H1 (cell line): Measurements from ENCODE around the gene FAM120B. TPM values are rescaled to one million over a fixed set of nuclear protein-coding genes. Genes with fewer than 3 reads are reported as not detected.

Experiments used
- CTCF ChIA-PET: fragments of 300-600 bp; sonication (Branson Sonifier 250); formaldehyde crosslinking; loops from one replicate; lab custom pipeline; 2021; ENCODE audit not compliant: partially characterized antibody; lab: Charles Lee
- POLR2A ChIA-PET: fragments of 300-600 bp; sonication (Branson Sonifier 250); formaldehyde crosslinking; loops from one replicate; lab custom pipeline; 2021; ENCODE audit warnings: inconsistent platforms; ENCODE audit not compliant: partially characterized antibody; lab: Charles Lee
- DNase-seq, 2 experiments: peaks; one replicate each; pipeline versions ENCODE4 v3.0.0 to v3.0.0-alpha.2; 2010 to 2022; ENCODE audit warnings: low spot score in 2 of 2, low read depth in 1 of 2, mixed read lengths in 1 of 2
- FAIRE-seq: peaks from 2 replicates; lab custom pipeline; 2011; peaks lifted over from hg19 to GRCh38; lab: Jason Lieb, UNC
- H2AFZ ChIP-seq: 2 replicates; pipeline ENCODE4 v1.8.1; 2012; ENCODE audit warnings: low read length, inconsistent platforms
- H2AK5ac ChIP-seq: 2 replicates; pipeline ENCODE4 v1.6.1; 2013; ENCODE audit warnings: low read depth, low read length
- H2BK120ac ChIP-seq: replicated peaks from 2 replicates; pipeline ENCODE3; 2013; ENCODE audit warnings: low read depth, low read length, inconsistent platforms
- H2BK12ac ChIP-seq: 2 replicates; pipeline ENCODE4 v1.6.1; 2013; ENCODE audit warnings: low read depth, low read length
- H2BK15ac ChIP-seq: 2 replicates; pipeline ENCODE4 v1.6.1; 2013; ENCODE audit warnings: low read length
- H2BK20ac ChIP-seq: 2 replicates; pipeline ENCODE4 v1.6.1; 2013; ENCODE audit warnings: low read length
- H2BK5ac ChIP-seq: 2 replicates; pipeline ENCODE4 v1.6.1; 2013; ENCODE audit warnings: low read depth, low read length
- H3K14ac ChIP-seq: 2 replicates; pipeline ENCODE4 v1.6.1; 2013; ENCODE audit warnings: inconsistent platforms; ENCODE audit not compliant: insufficient read length
- H3K18ac ChIP-seq: 2 replicates; pipeline ENCODE4 v1.6.1; 2013; ENCODE audit warnings: low read length; ENCODE audit errors: extremely low read depth
- H3K23ac ChIP-seq: 2 replicates; pipeline ENCODE4 v1.6.1; 2013; ENCODE audit warnings: inconsistent platforms; ENCODE audit not compliant: insufficient read length
- H3K23me2 ChIP-seq: 2 replicates; pipeline ENCODE4 v1.6.1; 2013; ENCODE audit warnings: low read depth, low read length
- H3K27ac ChIP-seq: 2 replicates; pipeline ENCODE4 v1.6.1; 2011; ENCODE audit warnings: low read depth, low read length, inconsistent platforms
- H3K27me3 ChIP-seq, 4 experiments: replicated peaks in 1 of 4; 1 replicate in 1 of 4; 2 replicates in 3 of 4; pipeline versions ENCODE4 v1.6.1 to v1.8.1; 2011 to 2013; ENCODE audit warnings: low read length in 3 of 4, mild to moderate bottlenecking in 3 of 4, inconsistent platforms in 2 of 4, mixed read lengths in 2 of 4, moderate library complexity in 1 of 4; ENCODE audit not compliant: control insufficient read depth in 3 of 4, insufficient read depth in 3 of 4; ENCODE audit errors: extremely low read depth in 1 of 4
- H3K36me3 ChIP-seq, 4 experiments: 2 replicates each; pipeline versions ENCODE4 v1.6.1 to v1.8.1; 2011 to 2013; ENCODE audit warnings: mild to moderate bottlenecking in 4 of 4, low read length in 3 of 4, moderate library complexity in 2 of 4, control low read depth in 1 of 4, inconsistent platforms in 1 of 4; ENCODE audit not compliant: insufficient read depth in 4 of 4, control insufficient read depth in 2 of 4
- H3K4ac ChIP-seq: replicated peaks from 2 replicates; pipeline ENCODE3; 2013; ENCODE audit warnings: low read length, low read depth, mixed read lengths, inconsistent platforms; ENCODE audit not compliant: insufficient read length
- H3K4me1 ChIP-seq, 4 experiments: replicated peaks in 1 of 4; 1 replicate in 1 of 4; 2 replicates in 3 of 4; pipeline versions ENCODE4 v1.6.1 to v1.8.1; 2011 to 2013; ENCODE audit warnings: low read length in 3 of 4, inconsistent platforms in 2 of 4, mixed read lengths in 1 of 4; ENCODE audit not compliant: insufficient read depth in 4 of 4, control insufficient read depth in 3 of 4
- H3K4me2 ChIP-seq, 2 experiments: 2 replicates each; pipeline versions ENCODE4 v1.6.1 to v1.8.1; 2011 to 2013; ENCODE audit warnings: low read depth in 2 of 2, low read length in 2 of 2, control low read depth in 1 of 2, inconsistent platforms in 1 of 2, mild to moderate bottlenecking in 1 of 2; ENCODE audit not compliant: insufficient read depth in 1 of 2
- H3K4me3 ChIP-seq, 4 experiments: fragments of 200-600, 300-600 bp in 1 of 4; sonication (generic), shearing (Covaris generic), sonication (Bioruptor Twin) in 1 of 4; 2 replicates each; pipeline versions ENCODE4 v1.5.1 to v1.8.1; 2011 to 2016; ENCODE audit warnings: low read length in 4 of 4, low read depth in 3 of 4, control low read depth in 2 of 4, inconsistent platforms in 2 of 4, mild to moderate bottlenecking in 2 of 4, mixed read lengths in 1 of 4, moderate library complexity in 1 of 4; ENCODE audit not compliant: insufficient read depth in 2 of 4; ENCODE audit errors: extremely low read depth in 1 of 4
- H3K56ac ChIP-seq: replicated peaks from 2 replicates; pipeline ENCODE3; 2013; ENCODE audit warnings: low read depth, mild to moderate bottlenecking, mixed read lengths, low read length, inconsistent platforms; ENCODE audit not compliant: insufficient read length
- H3K79me1 ChIP-seq: 2 replicates; pipeline ENCODE4 v1.6.1; 2013; ENCODE audit warnings: low read depth, low read length, control low read depth
- H3K79me2 ChIP-seq, 2 experiments: 2 replicates each; pipeline versions ENCODE4 v1.6.1 to v1.8.1; 2012 to 2013; ENCODE audit warnings: low read length in 2 of 2, mild to moderate bottlenecking in 2 of 2, inconsistent platforms in 1 of 2; ENCODE audit not compliant: insufficient read depth in 2 of 2, control insufficient read depth in 1 of 2
- H3K9ac ChIP-seq, 4 experiments: replicated peaks in 1 of 4; 1 replicate in 1 of 4; 2 replicates in 3 of 4; pipeline versions ENCODE4 v1.6.1 to v1.8.1; 2011 to 2013; ENCODE audit warnings: low read depth in 3 of 4, low read length in 3 of 4, control low read depth in 2 of 4, mild to moderate bottlenecking in 2 of 4, moderate library complexity in 2 of 4, inconsistent platforms in 1 of 4; ENCODE audit errors: extremely low read depth in 1 of 4
- H3K9me3 ChIP-seq, 2 experiments: 2 replicates each; pipeline versions ENCODE4 v1.6.1 to v1.8.1; 2012 to 2013; ENCODE audit warnings: mild to moderate bottlenecking in 2 of 2, moderate library complexity in 2 of 2, control low read depth in 1 of 2, inconsistent platforms in 1 of 2, low read depth in 1 of 2, low read length in 1 of 2, mixed read lengths in 1 of 2; ENCODE audit not compliant: insufficient read depth in 2 of 2
- H4K20me1 ChIP-seq, 2 experiments: replicated peaks in 1 of 2; 2 replicates each; pipeline versions ENCODE3 to v1.8.1; 2011 to 2013; ENCODE audit warnings: inconsistent platforms in 2 of 2, low read length in 2 of 2, mild to moderate bottlenecking in 1 of 2; ENCODE audit not compliant: insufficient read depth in 2 of 2, control insufficient read depth in 1 of 2
- H4K5ac ChIP-seq: 2 replicates; pipeline ENCODE4 v1.6.1; 2013; ENCODE audit warnings: low read length, low read depth, mixed read lengths, inconsistent platforms; ENCODE audit not compliant: insufficient read length
- H4K8ac ChIP-seq: 2 replicates; pipeline ENCODE4 v1.8.0; 2013; ENCODE audit warnings: mild to moderate bottlenecking, moderate library complexity, low read length, inconsistent platforms; ENCODE audit not compliant: insufficient read depth; ENCODE audit errors: extremely low read depth
- H4K91ac ChIP-seq: replicated peaks from 2 replicates; pipeline ENCODE3; 2013; ENCODE audit warnings: low read length, mixed read lengths, inconsistent platforms; ENCODE audit not compliant: insufficient read length
- E2F6 ChIP-seq: IDR thresholded peaks from 2 replicates; pipeline ENCODE4 v1.6.1; 2012; ENCODE audit warnings: inconsistent platforms
- SIN3A ChIP-seq, 2 experiments: IDR thresholded peaks in 1 of 2; conservative IDR thresholded peaks in 1 of 2; 2 replicates each; pipeline ENCODE4 v1.6.1; 2011 to 2012; ENCODE audit warnings: low read length in 2 of 2, improper control_type of control experiment in 1 of 2, low read depth in 1 of 2, mild to moderate bottlenecking in 1 of 2
- TCF12 ChIP-seq: IDR thresholded peaks from 2 replicates; pipeline ENCODE4 v1.6.1; 2011; ENCODE audit warnings: low read depth, mild to moderate bottlenecking, low read length
- YY1 ChIP-seq: IDR thresholded peaks from 2 replicates; pipeline ENCODE4 v1.6.1; 2011; ENCODE audit warnings: low read depth, mild to moderate bottlenecking, low read length
- WGBS, 2 experiments: shearing (Covaris generic) in 1 of 2; methylation state at CpG; one replicate each; pipeline versions ENCODE4 v1.1.6 to v1.1.7; 2013 to 2015; ENCODE audit warnings: low lambda C conversion rate in 2 of 2, mixed read lengths in 2 of 2, inconsistent platforms in 1 of 2, low coverage in 1 of 2, missing lambda C conversion rate in 1 of 2; ENCODE audit not compliant: insufficient replicate concordance in 2 of 2, insufficient coverage in 1 of 2, insufficient read length in 1 of 2; ENCODE audit errors: extremely low coverage in 1 of 2, missing lambda C conversion rate in 1 of 2; 5-methylcytosine and 5-hydroxymethylcytosine counted together
- polyA plus RNA-seq, 7 experiments: library from polyadenylated mRNA; depleted of rRNA in 3 of 7; stranded (reverse) in 5 of 7; unstranded in 2 of 7; fragments of >200 nt in 5 of 7; fragments of 200-250 nt in 2 of 7; gene quantifications; 1 replicate in 5 of 7; 2 replicates in 1 of 7; 4 replicates in 1 of 7; pipeline versions ENCODE4 v1.2.1 to v1.2.3, GENCODE V29; 2011 to 2013; ENCODE audit warnings: missing spikeins in 2 of 7, mixed read lengths in 2 of 7
- total RNA-seq: library from RNA; stranded (reverse); fragmentation: NEBNext Ultra II Directional; extraction: Animal tissue kit (Norgen Biotek cat#: 25700); gene quantifications from 2 replicates; pipeline ENCODE4 v1.2.1, GENCODE V29; 2021
- TF ChIP-seq, protein P1 (sequence below): IDR thresholded peaks from 2 replicates; pipeline ENCODE4 v1.6.1; 2012; ENCODE audit warnings: inconsistent platforms

FAM120B gene
- total and polyA plus RNA-seq, 2 of the 8 experiments (the other 6 are each of a cell fraction or from before 2014, with no cell fraction given), result 5.1 to 12.5 TPM

DNA sequence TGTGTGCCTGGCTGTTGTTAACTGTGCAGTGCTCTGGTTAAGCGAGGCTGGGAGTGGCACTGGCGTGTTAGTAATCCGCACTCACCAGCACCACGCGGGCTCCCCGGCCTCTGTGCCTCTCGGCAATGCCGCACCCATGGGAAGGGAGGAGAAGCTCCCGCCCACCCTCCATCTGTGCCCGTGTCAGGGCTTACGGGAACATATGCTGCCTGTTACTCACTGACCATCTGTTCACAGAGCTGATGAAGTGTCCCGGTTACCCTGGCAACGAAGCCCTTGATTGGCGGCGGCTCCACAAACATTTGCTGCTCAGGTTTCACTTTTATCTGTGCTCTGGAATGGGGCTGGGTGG, 131.8 kb downstream of the FAM120B start:
- POLR2A ChIA-PET, result interaction anchor here (1.1 kb wide), 1 partner anchor 136 kb away, joined by 3 read pairs; no protein-coding TSS in a partner anchor
- no peak overlapping the region for H3K56ac ChIP-seq
- no peak overlapping the region for H3K9ac ChIP-seq
- CTCF ChIA-PET, result interaction anchor here (0.6 to 1.3 kb wide), 2 partner anchors 17 to 84 kb away, joined by 3 to 4 read pairs; no protein-coding TSS in a partner anchor
- TF ChIP-seq TCF12 (0 out of 2 replicates have a peak, but pooled peaks have one; percentile 55), YY1 (no peak), SIN3A (conservative IDR thresholded peaks at IDR 0.05 in 1 of 2, IDR thresholded peaks at IDR 0.05 in 1 of 2; ENCODE audit: low read depth in 1 of 2, low read length in 2 of 2) (peak in 1 of 2 experiments; percentile 44; a peak in 1 of 4 replicates), E2F6 (0 out of 2 replicates have a peak, but pooled peaks have one; percentile 15)
- TF ChIP-seq, protein P1, sequence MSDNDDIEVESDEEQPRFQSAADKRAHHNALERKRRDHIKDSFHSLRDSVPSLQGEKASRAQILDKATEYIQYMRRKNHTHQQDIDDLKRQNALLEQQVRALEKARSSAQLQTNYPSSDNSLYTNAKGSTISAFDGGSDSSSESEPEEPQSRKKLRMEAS, result peak; percentile 46
- H3K27ac ChIP-seq, result 0 out of 2 replicates have a peak overlapping the region, but pooled peaks have one; percentile 55
- no peak overlapping the region for H2BK5ac ChIP-seq
- H4K8ac ChIP-seq, result peak overlapping the region; percentile 88; the same call in 1 of the 2 replicates
- no peak overlapping the region for H3K14ac ChIP-seq
- no peak overlapping the region for H2BK120ac ChIP-seq
- H3K9me3 ChIP-seq, result no peaks in the 10 kb centered on the region
- 0 out of 4 replicates have a peak overlapping the region, but pooled peaks of 1 of the 2 experiments have one; percentile 8 for H3K4me2 ChIP-seq
- H3K4ac ChIP-seq, result no peak overlapping the region
- no peak overlapping the region for H4K91ac ChIP-seq
- no peaks in the 10 kb centered on the region for H3K27me3 ChIP-seq
- no peaks in the 10 kb centered on the region for H3K36me3 ChIP-seq
- FAIRE-seq (no peak), DNase-seq (peak; percentile 27 to 78)
- H3K79me1 ChIP-seq, result no peaks in the 10 kb centered on the region
- no peaks in the 10 kb centered on the region for H4K20me1 ChIP-seq
- peak overlapping the region; percentile 22; the same call in 1 of the 2 replicates for H2BK12ac ChIP-seq
- no peak overlapping the region for H3K23ac ChIP-seq
- no peak overlapping the region; the same call in 1 of the 2 replicates for H2BK20ac ChIP-seq
- H3K4me3 ChIP-seq, result no peak overlapping the region
- no peaks in the 10 kb centered on the region for H3K79me2 ChIP-seq
- peaks cover 0 to 18% (median 9%) of the 10 kb centered on the region in 4 experiments; a peak in 6 of 7 replicates for H3K4me1 ChIP-seq
- H2AFZ ChIP-seq, result 0 out of 2 replicates have a peak overlapping the region, but pooled peaks have one; percentile 39
- no peak overlapping the region for H2AK5ac ChIP-seq
- 71% methylated on average over 11 of the region's 15 CpGs; no CpG with 5 or more reads in 1 of the 2 experiments for WGBS, 2 experiments
- no peak overlapping the region for H4K5ac ChIP-seq
- H2BK15ac ChIP-seq, result peak overlapping the region; percentile 5; the same call in 1 of the 2 replicates
- no peak overlapping the region; the same call in 1 of the 2 replicates for H3K18ac ChIP-seq
- H3K23me2 ChIP-seq, result no peaks in the 10 kb centered on the region
